ENCODE measurements around the gene GSTA3. TPM values are rescaled to one million over a fixed set of nuclear protein-coding genes. Genes with fewer than 3 reads are reported as not detected.

Gene GSTA3
- total RNA-seq, 3 donors from 2014 or later: not detected

DNA sequence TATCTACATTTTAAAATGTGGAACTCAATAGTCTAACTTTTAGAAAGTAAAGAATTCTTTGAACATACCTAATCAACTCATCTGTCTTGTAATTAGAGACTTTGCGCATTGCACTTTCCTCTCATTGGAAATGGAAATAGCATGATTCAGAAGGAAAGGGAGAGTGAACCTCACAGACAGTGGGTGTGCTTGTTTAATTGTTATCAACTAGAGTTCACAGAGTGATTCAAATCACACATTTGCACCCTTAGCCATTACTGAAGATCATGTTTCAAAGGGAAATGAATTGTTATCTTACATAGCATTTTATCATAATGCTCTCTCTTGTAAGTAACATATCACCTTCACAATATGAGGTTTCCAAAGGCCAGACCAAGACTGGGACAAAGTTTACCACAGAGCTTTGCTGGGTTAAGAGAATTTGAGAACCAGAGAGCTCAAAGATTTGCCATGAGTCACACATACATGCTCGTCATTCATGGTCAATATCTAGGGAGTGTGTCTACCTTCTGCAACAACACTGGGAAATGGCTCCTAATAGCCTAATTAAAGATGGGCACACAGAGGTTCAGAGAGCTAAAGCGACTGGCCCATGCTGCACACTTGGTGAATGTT is 21.5 kb downstream of the GSTA3 start:
- no peaks in the 10 kb centered on the region for H3K4me1 ChIP-seq (ENCODE audit: low read depth)
- H3K36me3 ChIP-seq (ENCODE audit: low read depth): no peaks in the 10 kb centered on the region
- ATAC-seq (no peak), DNase-seq (no peak)
- H3K9me3 ChIP-seq: no peaks in the 10 kb centered on the region
- TF ChIP-seq CTCF (IDR thresholded peaks at IDR 0.05): no peak
- no peak overlapping the region for H3K4me3 ChIP-seq
- intact Hi-C loops (cut with DNase I, micrococcal nuclease): no loop called here

DNA sequence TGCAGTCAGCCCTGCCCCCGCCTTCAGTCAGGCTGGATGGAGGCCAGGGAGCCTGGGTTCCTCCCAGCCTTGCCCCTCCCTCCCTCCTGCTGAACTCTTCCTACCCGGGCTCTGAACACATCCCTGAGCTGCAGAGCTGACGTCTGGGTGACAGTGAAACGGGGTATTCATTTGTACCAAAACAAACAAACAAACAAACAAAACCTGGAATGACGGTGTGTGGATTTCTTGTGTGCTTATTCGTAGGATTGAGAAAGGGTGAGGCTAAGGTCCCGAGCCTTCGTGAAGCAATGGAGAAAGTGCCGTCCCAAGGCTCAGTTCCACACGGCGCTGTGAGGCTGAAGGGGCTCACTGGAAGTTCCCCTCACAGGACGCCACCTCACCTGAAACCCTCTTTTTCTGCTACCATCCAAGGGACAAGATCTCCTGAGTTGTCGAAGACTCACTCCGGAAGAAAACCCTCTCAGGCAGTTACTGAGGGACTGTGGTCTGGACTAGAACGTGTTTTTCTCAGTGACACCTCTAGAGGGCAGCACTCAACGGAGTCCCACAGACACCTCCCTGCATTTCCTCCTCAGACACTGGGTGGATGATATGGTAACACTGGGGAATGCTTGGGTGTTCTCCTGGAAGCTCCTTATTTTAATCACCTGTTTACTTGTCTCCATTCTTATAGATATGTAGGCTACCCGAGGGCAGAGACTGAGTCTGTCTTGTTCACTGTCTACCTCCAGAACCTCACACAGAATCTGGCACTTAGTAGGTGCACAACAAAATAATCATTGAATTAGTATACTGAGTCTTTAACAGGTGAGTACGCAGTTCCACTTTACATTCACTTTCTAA is 27.3 kb downstream of the GSTA3 start:
- ATAC-seq (peak; percentile 100), DNase-seq (peak; percentile 53 to 86 (median 77))
- no peaks in the 10 kb centered on the region for H3K36me3 ChIP-seq (ENCODE audit: low read depth)
- H3K9me3 ChIP-seq: no peaks in the 10 kb centered on the region
- H3K4me1 ChIP-seq (ENCODE audit: low read depth): peaks cover 6% of the 10 kb centered on the region
- intact Hi-C loops (cut with DNase I, micrococcal nuclease): no loop called here
- H3K4me3 ChIP-seq: peak overlapping the region; percentile 15
- TF ChIP-seq CTCF (IDR thresholded peaks at IDR 0.05): peak; percentile 77

DNA sequence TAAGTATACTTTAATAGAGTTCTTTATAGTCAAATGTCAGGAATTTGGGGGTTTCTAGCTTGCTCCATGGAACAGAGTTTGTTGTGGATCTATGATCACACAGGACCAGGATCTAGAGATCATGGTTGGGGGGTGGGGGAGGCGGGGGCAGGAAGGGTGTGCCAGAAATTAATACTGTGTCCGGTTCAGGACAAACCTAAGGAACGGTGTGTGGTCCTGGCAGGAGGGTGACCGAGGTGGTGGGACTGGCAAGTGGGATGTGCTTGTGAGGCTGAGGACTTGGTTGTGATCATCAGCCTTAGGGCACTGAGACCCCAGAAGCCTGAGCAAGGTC is 27.9 kb downstream of the GSTA3 start:
- H3K36me3 ChIP-seq (ENCODE audit: low read depth): no peaks in the 10 kb centered on the region
- intact Hi-C loops (cut with DNase I, micrococcal nuclease): no loop called here
- ATAC-seq: peak; percentile 41
- H3K9me3 ChIP-seq: no peaks in the 10 kb centered on the region
- no peak for TF ChIP-seq CTCF (IDR thresholded peaks at IDR 0.05)
- H3K4me1 ChIP-seq (ENCODE audit: low read depth): peaks cover 6% of the 10 kb centered on the region
- DNase-seq: no peak
- H3K4me3 ChIP-seq: no peak overlapping the region

DNA sequence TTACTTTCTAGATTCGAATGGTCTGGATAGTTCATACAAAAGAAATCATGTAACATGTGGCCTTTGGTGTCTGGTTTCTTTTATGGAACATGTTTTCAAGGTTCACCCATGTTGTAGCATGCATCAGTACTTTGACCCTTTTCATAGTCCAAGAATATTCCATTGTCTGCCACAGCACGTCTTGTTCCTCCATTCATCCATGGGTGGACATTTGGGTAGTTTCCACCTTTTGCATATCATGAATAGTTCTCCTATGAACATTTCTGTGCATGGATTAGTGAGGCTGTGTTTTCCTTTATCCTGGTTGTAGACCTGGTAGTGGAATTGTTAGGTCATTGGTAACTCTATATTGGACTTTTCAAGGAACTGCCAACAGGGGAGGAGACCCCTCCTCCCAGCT is 31.7 kb downstream of the GSTA3 start:
- H3K9me3 ChIP-seq: no peaks in the 10 kb centered on the region
- no peaks in the 10 kb centered on the region for H3K36me3 ChIP-seq (ENCODE audit: low read depth)
- TF ChIP-seq CTCF (IDR thresholded peaks at IDR 0.05): no peak
- ATAC-seq: no peak
- DNase-seq: no peak
- no peak overlapping the region for H3K4me3 ChIP-seq
- peaks cover 6% of the 10 kb centered on the region for H3K4me1 ChIP-seq (ENCODE audit: low read depth)
- intact Hi-C loops (cut with DNase I, micrococcal nuclease): no loop called here

DNA sequence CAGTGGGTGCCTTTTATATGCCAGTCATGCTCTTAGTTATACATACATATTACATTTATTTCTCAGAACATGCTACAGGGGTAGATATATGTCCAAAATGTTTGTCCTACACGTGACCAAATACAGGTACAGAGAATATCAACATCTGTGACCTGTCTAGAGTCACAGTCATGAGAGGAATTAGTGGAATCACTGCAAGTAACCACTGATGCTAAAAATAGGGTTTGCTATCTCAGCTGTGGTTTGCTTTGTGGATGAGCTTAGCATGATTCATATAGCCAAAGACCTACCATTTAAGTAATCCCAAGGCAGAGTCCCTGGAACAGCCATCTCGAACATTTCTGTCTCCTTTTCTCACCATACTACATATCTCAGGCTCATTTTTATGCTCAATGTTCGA is 32.3 kb downstream of the GSTA3 start:
- DNase-seq (no peak), ATAC-seq (no peak)
- Histone ChIP-seq H3K4me1 (ENCODE audit: low read depth) (peaks cover 6% of the 10 kb centered on the region), H3K4me3 (no peak overlapping the region), H3K36me3 (ENCODE audit: low read depth) (no peaks in the 10 kb centered on the region), H3K9me3 (no peaks in the 10 kb centered on the region)
- no peak for TF ChIP-seq CTCF (IDR thresholded peaks at IDR 0.05)
- intact Hi-C loops (cut with DNase I, micrococcal nuclease): no loop called here

Measured in mucosa of descending colon (tissue), 3 donors.